HG03025 (cell line): Measurements from ENCODE around the gene C7orf57.

Experiments
- ATAC-seq: cut with Tn5 transposase; IDR thresholded peaks from one replicate; pipeline ENCODE4 v1.9.1; 2021; ENCODE audit warnings: mild to moderate bottlenecking, moderate library complexity; ENCODE audit not compliant: unreplicated experiment, low FRiP score

The C7orf57 gene

GRCh38 chr7:48106906-48107659, 71.7 kb downstream of the C7orf57 start:
- no peak for ATAC-seq

- ATAC-seq: no peak
These were observed 72.7 kb downstream of the C7orf57 start for GRCh38 chr7:48107926-48108472.

GRCh38 chr7:48108959-48109847, 73.9 kb downstream of the C7orf57 start:
- no peak for ATAC-seq

GRCh38 chr7:48109848-48110663, 74.7 kb downstream of the C7orf57 start:
- ATAC-seq: peak; percentile 83

GRCh38 chr7:48110868-48111267, 75.5 kb downstream of the C7orf57 start:
- ATAC-seq: no peak
